ENCODE data around the gene TNS1. TPM values are rescaled to one million over a fixed set of nuclear protein-coding genes. Genes with fewer than 3 reads are reported as not detected.

The TNS1 gene
- total RNA-seq, 2 experiments from 2014 or later: 0.89 to 1.4 TPM

DNA sequence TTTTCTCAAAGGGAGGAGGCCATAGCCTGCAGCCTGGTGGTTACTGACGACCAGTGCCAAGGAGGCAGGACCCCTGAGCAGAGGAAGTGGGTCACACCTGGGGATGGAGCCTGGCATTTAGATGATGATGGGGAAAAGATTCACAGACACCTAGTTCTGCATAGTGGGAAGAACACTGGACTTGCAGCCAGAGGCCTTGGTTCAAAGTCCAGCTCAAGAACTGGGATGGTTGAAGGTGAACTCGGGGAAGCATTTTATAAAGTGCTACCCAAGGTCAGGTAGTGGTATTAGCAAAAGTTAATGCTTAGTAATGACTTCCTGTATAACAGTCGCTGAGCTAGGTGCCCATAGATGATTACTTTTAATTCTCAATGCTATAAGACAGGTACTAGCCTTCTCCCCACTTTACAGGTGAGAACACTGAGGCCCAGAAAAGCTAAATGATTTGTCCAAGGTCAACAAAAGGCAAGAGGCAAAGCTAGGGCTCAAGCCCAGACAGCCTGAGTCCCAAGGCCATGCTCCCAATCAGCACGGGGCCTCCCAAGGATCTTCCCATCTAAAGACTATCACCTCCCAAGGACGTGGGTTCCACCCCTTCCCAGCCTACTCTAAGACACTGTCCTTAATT is 134.4 kb downstream of the TNS1 start:
- Mint-ChIP-seq H3K4me1 (no peaks in the 10 kb centered on the region), H3K4me3 (no peak overlapping the region), H3K9me3 (no peaks in the 10 kb centered on the region), H3K27me3 (no peaks in the 10 kb centered on the region), H3K36me3 (no peaks in the 10 kb centered on the region), H3K27ac (no peak overlapping the region)
- no peak for DNase-seq

DNA sequence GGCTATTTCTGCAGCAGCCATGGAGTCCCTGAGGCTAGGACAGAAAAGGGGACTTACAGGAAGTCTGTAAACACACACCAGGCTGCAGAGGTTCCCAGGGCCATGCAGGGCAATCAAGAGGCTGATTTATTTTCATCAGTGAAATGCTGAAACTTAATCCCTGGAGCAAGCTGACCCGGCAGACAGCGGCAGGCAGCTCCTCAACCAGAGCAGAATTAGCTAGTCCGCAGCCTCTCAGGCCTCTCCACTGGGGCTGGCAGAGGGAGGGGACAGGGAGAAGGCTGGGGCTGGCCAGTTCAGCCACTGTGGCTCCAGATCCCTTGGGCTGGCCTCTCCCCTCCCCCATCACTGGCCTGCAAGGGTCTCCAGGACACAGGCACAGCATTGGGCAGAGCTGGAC is 136.3 kb downstream of the TNS1 start:
- Mint-ChIP-seq H3K4me1 (no peaks in the 10 kb centered on the region), H3K4me3 (no peak overlapping the region), H3K27me3 (no peaks in the 10 kb centered on the region), H3K27ac (no peak overlapping the region), H3K36me3 (no peaks in the 10 kb centered on the region), H3K9me3 (no peaks in the 10 kb centered on the region)
- no peak for DNase-seq

DNA sequence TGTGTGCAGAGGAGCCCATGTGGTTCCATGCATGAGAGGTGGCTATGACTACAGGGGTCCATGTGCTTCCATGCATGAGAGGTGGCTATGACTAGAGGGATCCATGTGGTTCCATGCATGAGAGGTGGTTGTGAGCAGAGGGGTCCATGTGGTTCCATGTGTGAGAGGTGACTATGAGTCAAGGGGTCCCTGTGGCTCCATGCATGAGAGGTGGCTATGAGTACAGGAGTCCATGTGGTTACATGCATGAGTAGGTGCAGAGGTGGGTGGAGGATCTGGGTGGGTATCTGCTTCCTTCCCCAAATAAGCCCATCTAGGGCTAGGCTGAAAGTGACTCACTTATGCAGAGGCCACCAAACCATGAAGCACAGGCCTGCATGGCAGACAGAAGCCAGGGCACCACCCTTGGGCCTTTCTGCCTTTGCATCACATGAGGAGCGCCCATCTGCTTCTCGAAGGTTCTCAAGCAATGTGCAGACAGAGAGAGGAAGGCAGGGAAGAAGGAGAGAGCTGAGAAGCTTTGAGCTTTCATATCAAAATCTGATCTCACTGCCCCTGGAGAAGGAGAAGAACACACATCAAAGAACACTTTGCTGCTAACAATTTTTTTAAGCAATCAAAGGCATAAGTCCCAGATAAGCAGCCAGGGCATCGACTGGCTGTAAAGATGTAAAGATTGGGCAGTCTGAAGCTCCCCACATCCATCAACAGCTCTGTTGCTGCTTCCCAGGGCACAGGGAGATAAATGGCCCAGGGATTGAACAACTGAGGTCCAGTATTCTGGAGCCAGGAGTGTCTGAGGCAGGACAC is 137.6 kb downstream of the TNS1 start:
- Mint-ChIP-seq H3K4me1 (no peaks in the 10 kb centered on the region), H3K4me3 (no peak overlapping the region), H3K27me3 (no peaks in the 10 kb centered on the region), H3K9me3 (no peaks in the 10 kb centered on the region), H3K36me3 (no peaks in the 10 kb centered on the region), H3K27ac (no peak overlapping the region)
- no peak for DNase-seq

DNA sequence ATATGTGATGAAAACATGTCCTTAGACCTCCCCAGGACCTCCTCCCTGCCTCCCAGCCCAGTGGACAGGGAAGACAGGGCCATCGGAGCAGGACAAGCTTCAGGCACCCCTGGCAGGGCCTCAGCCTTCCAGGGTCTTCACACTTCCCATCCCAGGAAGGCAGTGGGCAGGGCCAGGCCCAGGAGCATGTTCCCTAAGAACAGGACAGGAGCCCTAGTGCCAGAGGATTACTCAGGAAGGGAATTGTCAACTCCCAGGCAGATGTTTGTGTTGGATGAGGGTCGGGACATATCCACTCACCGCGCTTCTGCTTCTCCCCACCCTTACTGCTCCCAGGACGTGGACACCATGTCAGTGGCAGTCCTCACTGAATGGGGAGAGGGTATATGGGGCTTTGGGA is 138.9 kb downstream of the TNS1 start:
- H3K36me3 Mint-ChIP-seq: no peaks in the 10 kb centered on the region
- no peaks in the 10 kb centered on the region for H3K9me3 Mint-ChIP-seq
- no peak for DNase-seq
- no peaks in the 10 kb centered on the region for H3K4me1 Mint-ChIP-seq
- no peaks in the 10 kb centered on the region for H3K27me3 Mint-ChIP-seq
- H3K4me3 Mint-ChIP-seq: no peak overlapping the region
- no peak overlapping the region for H3K27ac Mint-ChIP-seq

DNA sequence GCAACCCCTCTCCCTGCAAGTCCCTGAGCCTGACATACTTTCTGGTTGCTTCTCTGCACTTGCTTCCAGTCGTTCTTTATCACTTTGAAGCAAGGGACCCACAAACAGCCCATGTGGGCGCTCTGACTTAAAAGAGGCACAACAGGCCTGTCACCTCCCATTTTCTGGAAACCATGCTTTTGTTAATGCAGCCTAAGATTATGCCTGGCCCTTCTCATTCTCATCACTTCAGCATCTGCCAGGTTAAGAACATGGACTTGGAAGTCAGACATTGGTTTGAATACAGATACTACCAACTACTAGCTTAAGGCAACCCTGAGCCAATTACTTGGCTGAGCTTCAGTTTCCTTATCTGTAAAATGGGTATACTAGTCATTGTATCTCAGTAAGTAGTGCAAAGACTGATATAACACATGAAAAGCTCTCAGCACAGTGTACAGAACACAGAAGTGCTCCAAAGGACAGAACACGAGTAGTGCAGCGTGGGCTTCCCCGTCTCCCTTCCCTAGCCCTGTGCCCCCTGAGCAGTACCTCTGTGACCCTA is 141.4 kb downstream of the TNS1 start:
- H3K27me3 Mint-ChIP-seq: no peaks in the 10 kb centered on the region
- no peaks in the 10 kb centered on the region for H3K36me3 Mint-ChIP-seq
- H3K27ac Mint-ChIP-seq: no peak overlapping the region
- H3K4me3 Mint-ChIP-seq: no peak overlapping the region
- no peak for DNase-seq
- no peaks in the 10 kb centered on the region for H3K9me3 Mint-ChIP-seq
- H3K4me1 Mint-ChIP-seq: no peaks in the 10 kb centered on the region

DNA sequence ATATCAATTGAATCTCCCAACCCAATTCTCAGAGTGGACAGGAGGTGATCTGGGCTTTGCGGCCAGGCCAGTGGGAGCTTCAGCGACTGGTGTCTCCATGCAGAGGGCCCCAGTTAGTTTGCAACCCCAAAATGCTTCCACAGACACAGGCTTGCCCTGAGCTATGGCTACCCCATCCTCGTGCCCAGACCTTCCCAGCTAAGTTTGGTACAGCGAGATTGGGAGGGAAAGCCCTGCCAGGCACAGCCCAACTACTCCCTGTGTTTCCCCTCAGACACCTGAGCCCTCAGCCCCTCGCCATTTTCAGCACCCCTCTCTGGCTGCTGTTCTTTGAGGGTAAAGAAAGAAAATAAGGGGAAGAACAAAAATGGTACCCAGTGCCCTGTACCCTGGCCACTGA is 142.9 kb downstream of the TNS1 start:
- DNase-seq: no peak
- Mint-ChIP-seq H3K27me3 (no peaks in the 10 kb centered on the region), H3K4me3 (no peak overlapping the region)

DNA sequence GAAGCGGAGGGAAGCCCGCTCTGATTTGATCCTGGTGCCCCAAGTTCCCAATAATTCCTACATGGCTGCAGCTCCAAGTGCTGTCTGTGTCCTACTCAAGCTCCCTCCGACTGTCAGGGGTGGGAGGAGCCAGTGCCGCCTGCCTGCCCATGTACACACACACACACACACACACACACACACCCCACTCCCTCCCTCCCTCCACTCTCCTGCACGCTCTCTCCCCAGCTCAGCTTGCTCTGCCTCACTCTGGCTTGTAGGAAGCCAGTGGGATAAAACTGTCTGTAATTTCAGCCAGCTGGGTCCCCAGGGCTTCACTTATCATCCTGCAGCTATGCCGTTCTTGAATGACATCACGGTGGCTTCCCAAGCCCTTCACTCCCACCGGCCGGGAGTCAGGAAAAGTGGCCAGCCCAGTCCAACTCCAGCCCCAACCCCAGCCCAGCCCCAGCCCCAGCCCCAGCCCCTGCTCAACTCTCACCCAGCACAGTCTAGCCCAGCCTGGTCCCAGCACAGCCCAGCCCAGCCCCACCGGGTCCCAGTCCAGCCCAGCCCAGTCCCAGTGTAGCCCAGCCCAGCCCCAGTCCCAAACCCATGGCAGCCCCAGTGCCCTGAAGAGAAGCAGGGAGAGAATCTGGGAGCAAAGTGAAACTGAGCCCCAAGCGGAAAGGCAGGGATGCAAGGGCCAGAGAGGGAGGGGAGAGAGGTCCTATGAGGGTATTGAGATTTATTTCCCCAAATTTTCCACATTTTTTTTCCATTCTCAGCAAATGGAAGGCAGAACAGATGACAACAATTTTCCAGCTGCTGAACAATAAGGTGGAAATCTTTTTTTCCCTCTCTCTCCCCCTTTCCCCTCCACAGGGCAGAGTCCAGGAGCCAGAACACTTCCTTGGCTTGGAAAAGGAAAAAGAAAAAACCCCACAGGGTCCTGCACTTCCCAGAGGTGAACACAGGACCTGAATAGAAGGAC is 144.0 kb downstream of the TNS1 start:
- Mint-ChIP-seq H3K9me3 (no peaks in the 10 kb centered on the region), H3K27ac (no peak overlapping the region), H3K27me3 (no peaks in the 10 kb centered on the region), H3K36me3 (no peaks in the 10 kb centered on the region), H3K4me3 (no peak overlapping the region), H3K4me1 (no peaks in the 10 kb centered on the region)
- DNase-seq: no peak

More for the DNA sequence above, 142.9 kb downstream of the TNS1 start:
- H3K9me3 Mint-ChIP-seq: no peaks in the 10 kb centered on the region
- H3K4me1 Mint-ChIP-seq: no peaks in the 10 kb centered on the region
- no peak overlapping the region for H3K27ac Mint-ChIP-seq
- H3K36me3 Mint-ChIP-seq: no peaks in the 10 kb centered on the region

DNA sequence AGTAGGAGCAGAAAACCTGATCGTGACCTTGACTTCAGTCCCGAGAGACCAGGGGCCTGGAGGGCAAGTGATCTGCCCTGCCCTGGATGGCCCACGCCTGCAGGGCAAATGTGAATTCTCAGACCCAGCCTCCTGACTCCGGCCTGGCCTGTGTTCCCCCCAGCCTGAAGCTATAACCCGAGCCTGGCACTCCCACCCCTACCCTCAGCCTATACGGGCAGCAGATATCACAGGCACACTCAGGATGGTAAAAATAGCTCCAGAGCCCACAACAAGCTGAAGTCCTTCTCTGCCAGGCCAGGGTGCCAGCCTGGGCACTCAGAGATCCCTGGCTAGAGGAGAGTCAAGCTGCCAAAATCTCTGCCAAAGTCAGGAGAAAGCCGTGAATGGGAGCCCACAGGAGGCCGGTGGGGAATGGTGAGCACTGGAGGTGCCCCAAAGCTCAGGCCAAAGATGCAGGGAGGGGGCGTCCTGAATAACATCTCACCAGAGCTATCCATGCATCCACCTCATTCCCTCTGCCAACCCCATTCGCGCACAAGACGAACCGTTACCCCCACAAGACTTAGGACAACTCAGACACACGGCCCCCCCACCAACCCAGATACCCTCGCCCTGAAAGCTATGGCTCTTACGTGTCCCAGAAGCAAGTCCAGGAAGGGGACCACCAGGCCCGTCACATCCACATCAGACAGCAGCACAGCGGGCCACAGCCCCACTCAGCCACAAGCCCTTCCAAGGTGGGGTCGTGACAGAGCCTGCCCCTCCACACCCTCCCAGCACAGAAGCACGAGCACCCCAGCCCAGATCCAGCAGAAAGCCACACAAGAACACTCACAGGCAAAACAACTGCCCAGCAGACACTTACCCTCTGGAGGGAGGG is 144.9 kb downstream of the TNS1 start:
- Mint-ChIP-seq H3K9me3 (no peaks in the 10 kb centered on the region), H3K36me3 (no peaks in the 10 kb centered on the region), H3K4me1 (no peaks in the 10 kb centered on the region), H3K27me3 (no peaks in the 10 kb centered on the region), H3K27ac (no peak overlapping the region), H3K4me3 (no peak overlapping the region)
- DNase-seq: no peak

DNA sequence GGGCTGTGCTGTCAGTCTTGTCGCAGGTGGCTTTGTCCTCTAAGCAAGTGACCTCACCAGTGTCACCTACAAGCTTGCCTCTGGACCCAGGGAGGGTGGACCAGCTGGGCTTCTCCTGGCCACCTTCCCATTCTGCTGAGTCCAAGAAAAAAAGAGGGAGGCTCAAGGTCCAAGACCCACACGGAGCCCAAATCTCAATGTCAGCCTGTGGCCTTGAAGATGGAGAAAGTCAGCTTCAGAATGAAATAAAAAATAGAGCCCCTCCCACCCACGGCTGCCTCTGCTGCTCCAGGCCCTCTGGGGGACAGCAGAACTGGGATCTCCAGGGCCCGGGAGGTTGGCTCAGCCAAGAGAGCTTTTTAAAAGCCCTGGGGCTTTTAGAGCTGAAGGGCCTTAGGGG is 145.9 kb downstream of the TNS1 start:
- Mint-ChIP-seq H3K4me3 (no peak overlapping the region), H3K27ac (no peak overlapping the region), H3K36me3 (no peaks in the 10 kb centered on the region), H3K27me3 (no peaks in the 10 kb centered on the region), H3K4me1 (no peaks in the 10 kb centered on the region), H3K9me3 (no peaks in the 10 kb centered on the region)
- no peak for DNase-seq

DNA sequence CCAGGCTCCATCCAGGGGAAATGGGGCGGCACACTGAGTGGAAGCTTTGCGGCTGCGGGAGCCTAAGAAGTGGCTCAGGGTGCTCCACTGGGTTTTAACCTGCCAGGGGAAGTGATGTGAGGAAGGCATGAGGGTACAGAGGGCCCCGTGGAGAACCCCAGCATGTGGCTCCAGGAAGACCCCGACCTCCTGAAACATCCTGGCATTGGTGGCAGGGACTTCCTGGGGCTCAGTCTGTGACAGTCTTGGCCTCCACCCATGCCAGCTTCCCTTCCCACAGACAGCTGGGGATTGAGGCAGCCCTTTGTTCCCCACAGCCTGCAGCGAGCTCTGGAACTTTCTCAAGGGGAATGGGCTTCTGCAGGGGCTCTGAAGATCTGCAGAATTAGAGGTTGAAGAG is 146.6 kb downstream of the TNS1 start:
- DNase-seq: no peak
- Mint-ChIP-seq H3K4me3 (no peak overlapping the region), H3K9me3 (no peaks in the 10 kb centered on the region), H3K27me3 (no peaks in the 10 kb centered on the region), H3K36me3 (no peaks in the 10 kb centered on the region), H3K27ac (no peak overlapping the region), H3K4me1 (no peaks in the 10 kb centered on the region)

DNA sequence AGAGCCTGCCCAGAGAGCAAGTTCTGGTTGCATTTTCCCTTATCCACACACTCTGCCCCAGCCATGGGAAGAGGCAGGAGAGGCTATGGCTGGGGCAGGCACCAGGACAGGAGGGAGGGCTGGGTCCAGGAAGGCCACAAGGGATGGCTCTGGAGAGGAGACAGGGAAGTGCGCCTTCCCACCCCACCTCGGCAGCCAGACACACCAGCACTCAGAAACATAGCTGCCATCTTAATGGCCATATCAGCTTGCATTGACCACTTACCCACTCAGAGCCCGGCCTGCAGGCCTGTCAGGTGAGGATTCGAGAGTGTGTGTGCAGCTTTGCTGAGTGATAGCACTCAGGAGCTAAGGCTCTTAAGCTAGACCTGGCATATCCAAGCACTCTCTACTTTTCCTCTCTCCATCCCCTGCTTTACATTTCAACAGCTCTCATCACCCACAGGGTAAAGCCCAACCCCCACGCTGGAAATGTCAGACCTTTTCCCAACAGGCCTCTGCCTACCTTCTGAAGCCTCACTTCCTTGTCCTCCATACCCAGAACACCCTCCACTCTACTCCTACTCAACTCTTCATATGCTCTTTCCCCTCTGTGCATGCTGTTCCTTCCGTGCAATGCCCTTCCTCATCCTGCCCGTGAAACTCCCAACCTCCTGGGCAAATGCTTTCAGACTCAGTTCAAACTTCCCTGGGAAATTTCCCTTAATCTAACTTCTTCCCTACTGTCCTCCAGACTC is 147.9 kb downstream of the TNS1 start:
- H3K27ac Mint-ChIP-seq: no peak overlapping the region
- no peaks in the 10 kb centered on the region for H3K27me3 Mint-ChIP-seq
- no peaks in the 10 kb centered on the region for H3K9me3 Mint-ChIP-seq
- DNase-seq: no peak
- no peak overlapping the region for H3K4me3 Mint-ChIP-seq
- H3K4me1 Mint-ChIP-seq: no peaks in the 10 kb centered on the region
- no peaks in the 10 kb centered on the region for H3K36me3 Mint-ChIP-seq

DNA sequence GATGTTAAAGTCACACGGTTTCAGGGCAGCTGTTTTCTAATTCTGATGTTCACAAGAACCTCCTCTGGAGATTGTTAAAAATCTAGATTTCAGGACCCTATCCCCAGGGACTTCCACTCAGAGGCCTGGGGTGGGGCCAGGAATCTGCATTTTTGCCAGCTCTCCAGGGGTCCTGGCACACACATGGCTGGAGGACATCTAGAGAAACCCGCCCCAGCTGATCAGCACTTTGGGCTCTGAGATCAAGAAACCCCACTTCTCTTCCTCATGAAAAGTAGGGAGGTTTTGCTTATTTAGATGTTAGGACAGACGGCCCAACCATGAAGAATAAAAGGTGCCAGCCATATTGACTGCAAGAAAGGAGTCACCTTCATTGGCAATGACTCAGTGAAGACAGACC is 148.8 kb downstream of the TNS1 start:
- Mint-ChIP-seq H3K27ac (no peak overlapping the region), H3K27me3 (no peaks in the 10 kb centered on the region), H3K4me1 (no peaks in the 10 kb centered on the region), H3K36me3 (no peaks in the 10 kb centered on the region), H3K4me3 (no peak overlapping the region), H3K9me3 (no peaks in the 10 kb centered on the region)
- no peak for DNase-seq

DNA sequence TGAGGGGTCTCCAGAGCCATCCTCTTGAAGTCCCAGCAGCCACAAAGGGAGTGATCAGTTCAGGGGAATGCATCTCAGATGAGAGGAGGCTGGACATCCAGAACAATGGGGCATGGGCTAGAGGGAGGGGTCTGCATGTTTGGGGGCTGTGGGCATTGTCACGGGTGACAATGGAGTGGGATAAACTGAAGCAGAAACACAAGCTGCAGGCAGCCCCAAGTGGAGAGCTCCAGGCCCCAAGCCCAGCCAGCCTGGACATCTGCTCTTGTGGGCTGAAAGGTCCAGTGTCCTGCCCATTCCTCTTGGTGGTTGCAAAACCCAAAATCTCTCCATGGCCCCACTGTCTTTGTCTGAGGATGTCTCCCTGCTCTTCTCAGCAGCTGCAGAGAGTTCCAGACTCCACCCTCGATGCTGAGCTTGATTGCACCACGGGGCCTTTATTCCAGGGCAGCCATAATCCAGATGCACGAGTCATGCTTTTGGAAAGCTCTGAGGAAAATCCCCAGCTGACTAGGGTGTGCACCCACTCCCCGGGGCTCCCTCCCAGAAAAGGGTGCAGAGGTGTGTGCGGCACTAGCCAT is 149.4 kb downstream of the TNS1 start:
- Mint-ChIP-seq H3K4me3 (no peak overlapping the region), H3K4me1 (no peaks in the 10 kb centered on the region), H3K36me3 (no peaks in the 10 kb centered on the region), H3K27me3 (no peaks in the 10 kb centered on the region), H3K9me3 (no peaks in the 10 kb centered on the region), H3K27ac (no peak overlapping the region)
- DNase-seq: no peak
